GM21576 (cell line): ENCODE measurements around the gene KTI12.
"Not testable (repeated sequence)": the region's sequence is repeated elsewhere in the genome, so short reads cannot be mapped to it uniquely, and the experiment has no call there.

Experiments used
- ATAC-seq: cut with Tn5 transposase; IDR thresholded peaks from one replicate; pipeline ENCODE4 v1.9.1; 2021; ENCODE audit warnings: mild to moderate bottlenecking, moderate library complexity; ENCODE audit not compliant: unreplicated experiment

KTI12 gene, protein sequence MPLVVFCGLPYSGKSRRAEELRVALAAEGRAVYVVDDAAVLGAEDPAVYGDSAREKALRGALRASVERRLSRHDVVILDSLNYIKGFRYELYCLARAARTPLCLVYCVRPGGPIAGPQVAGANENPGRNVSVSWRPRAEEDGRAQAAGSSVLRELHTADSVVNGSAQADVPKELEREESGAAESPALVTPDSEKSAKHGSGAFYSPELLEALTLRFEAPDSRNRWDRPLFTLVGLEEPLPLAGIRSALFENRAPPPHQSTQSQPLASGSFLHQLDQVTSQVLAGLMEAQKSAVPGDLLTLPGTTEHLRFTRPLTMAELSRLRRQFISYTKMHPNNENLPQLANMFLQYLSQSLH

DNA sequence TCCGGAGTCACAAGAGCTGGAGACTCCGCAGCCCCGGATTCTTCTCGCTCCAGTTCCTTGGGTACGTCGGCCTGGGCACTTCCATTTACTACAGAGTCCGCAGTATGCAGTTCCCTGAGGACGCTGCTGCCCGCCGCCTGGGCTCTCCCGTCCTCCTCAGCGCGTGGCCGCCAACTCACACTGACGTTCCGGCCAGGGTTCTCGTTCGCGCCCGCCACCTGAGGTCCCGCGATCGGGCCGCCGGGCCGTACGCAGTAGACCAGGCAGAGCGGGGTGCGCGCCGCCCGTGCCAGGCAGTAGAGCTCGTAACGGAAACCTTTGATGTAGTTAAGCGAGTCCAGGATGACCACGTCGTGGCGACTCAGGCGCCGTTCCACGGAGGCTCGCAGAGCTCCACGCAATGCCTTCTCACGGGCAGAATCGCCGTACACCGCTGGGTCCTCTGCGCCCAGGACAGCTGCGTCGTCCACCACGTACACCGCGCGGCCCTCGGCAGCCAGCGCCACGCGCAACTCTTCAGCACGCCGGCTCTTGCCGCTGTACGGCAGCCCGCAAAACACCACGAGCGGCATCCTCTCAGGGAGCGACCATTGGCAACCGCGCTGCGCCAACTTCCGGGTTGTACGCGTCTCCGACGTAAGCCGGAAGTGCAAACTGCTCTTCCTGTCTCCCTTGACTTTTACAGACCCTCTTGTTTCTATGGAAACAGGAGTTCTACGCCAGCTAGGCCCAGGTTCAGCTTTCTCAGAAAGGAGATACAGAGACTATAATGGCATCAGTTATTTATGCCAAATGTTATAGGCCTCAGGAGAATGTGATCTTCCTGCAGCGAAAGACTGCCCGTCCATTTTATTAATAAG, at the start of gene KTI12:
Gene KTI12, minus strand, starts transcription at position 621 of the 860 bp plus-strand sequence. Its CDS starts 49 bp downstream, at position 572.
- ATAC-seq = peak; percentile 79

DNA sequence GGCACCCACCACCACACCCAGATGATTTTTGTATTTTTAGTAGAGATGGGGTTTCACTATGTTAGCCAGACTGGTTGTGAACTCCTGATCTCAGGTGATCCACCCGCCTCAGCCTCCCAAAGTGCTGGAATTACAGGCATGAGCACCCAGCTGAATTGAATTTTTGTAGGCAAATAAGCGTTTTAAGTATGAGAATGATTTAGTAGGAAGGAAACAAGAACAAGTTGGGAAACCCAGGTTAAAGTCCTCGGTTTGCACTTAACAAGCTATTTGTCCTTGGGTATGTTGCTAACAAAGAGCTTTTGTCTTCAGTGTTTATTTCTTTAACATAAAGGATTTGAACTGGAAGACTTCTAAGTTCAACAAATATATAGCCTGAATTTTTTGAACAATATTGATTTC, 46.4 kb upstream of the KTI12 start:
- ATAC-seq = no peak

DNA sequence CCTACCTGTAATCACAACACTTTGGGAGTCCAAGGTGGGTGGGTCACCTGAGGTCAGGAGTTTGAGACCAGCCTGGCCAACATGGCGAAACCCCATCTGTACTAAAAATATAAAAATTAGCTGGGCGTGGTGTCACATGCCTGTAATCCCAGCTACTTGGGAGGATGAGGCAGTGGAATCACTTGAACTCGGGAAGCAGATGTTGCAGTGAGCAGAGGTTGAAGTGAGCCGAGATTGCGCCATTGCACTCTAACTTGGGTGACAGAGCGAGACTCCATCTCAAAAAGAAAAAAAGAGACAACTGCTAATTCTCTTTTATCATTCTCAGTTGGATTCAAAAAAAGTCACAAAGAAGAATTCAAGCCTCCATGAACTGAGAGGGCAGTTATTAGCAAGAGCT, 43.7 kb upstream of the KTI12 start:
- ATAC-seq = not testable (repeated sequence)

DNA sequence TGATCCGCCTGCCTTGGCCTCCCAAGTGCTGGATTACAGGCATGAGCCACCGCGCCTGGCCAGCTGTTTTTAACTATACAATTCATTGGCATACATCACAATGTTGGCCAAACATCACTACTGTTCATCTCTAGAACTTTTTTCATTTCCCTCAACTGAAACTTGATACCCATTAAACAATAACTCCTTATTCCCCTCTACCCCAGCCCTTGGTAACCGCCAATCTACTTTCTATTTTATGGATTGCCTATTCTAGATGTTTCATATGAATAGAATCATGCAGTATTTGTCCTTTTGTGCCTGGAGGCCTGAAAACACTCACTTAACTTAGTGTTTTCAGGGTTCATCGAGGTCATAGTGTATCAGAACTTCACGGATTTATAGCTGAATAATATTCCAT, 38.7 kb upstream of the KTI12 start:
- no peak for ATAC-seq

DNA sequence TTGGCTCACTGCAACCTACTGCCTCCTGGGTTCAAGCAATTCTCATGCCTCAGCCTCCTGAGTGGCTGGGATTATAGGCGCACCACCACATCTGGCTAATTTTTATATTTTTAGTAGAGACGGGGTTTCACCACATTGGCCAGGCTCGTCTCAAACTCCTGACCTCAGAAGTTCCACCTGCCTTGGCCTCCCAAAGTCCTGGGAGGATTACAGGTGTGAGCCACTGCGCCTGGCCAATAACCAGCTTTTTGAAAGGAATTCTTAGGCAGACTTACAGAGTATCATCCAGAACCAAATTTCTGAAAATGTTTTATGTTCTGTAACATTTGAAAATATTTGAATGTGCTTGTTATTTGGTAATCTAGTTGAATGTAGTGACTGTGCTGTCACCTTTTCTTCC, 37.1 kb upstream of the KTI12 start:
- no peak for ATAC-seq

DNA sequence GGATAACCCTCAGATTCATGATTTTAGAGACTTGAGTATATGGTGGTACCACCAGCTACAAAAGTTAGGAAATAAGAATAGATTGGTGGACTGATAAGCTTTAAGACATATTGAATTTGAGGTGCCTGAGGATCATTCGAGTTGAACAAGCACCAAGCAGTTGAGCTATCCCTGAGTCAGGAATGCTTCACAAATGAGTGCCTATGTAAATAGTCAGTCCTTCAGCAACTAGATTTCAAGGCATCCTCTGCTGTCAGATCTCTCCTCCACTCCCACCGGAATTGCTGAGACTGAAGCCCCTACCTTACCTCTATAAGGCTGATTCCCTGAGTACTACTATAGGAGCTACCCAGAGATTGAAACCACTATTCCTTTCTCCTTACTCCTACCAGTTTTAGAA, 29.6 kb upstream of the KTI12 start:
- no peak for ATAC-seq

DNA sequence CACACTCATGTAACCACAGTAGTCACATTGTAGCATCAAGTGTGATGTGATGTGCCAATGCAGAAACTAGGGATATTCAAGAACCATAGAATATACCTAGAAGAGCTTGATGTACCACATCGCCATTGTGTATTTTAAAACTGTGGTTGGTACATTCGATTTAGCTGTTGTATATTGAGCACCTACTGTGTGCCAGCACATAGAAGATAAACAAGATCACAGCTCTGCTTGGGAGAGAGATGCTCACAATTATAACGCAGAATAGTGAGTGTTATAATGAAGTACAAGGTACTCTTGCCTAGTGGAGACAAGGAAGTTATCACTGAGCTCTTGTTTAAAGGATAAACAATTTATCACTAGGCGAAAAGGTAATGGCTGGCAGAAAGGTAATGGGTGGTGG, 27.2 kb upstream of the KTI12 start:
- no peak for ATAC-seq

DNA sequence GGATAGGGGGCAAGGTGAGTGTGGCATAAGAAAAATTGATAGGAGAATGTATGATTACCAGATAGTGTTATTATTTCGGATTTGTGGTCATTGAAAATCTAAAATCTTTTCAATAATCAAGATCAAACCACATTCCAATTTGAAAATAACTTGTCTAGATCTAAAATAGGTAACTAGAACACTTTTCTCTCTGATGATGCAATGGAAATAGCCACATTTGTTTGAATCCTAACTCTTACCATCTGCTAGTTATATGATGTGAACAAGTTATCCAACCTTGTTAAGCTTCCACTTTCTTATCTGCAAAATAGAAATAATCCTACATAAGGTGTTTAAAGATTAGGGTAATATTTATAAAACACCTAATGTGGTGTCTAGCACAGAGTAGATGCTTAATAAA, 26.3 kb upstream of the KTI12 start:
- no peak for ATAC-seq

DNA sequence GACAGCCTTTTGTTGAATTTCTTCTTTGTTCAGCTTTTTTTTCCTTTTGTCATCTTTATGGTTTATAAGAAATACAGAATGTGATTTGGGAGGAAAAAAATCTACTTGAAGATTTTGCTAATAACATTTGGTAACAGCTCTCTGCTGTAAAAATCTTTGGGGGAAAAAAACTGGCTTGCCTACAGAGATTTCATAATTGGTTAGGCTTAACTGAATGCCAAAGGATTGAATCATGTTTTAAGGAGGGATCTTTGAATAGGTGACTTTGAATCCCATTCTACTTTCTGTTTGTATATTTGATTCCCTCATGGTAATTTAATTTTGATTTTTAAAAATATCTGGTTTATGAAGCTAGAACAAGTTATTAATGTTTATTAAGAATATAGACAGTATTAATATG, 25.7 kb upstream of the KTI12 start:
- no peak for ATAC-seq

DNA sequence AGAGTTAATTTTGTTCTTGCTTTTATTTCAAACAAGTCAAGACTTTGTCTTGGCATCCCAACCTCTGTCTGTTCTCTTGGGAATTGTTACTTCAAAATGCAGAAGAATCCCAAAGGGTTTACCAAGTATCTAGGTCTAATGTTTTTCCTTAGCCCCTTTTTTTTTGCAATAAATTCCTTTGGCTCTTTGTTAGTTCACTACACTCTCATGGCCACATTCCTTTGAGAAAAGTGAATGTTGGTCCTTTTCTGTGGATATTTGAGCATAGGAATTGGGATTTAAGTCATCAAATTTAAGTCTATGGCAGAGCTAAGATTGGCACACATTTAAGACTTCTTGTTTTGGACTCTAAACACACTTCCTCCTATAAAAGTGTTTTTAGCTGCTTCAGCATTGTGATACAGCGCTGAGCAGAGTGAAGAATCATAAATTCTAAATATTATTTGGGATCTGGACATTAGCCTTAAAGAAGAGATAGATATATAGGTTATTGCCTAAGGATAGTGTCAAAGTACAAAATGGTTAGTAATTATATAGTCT, 24.3 kb upstream of the KTI12 start:
- no peak for ATAC-seq

DNA sequence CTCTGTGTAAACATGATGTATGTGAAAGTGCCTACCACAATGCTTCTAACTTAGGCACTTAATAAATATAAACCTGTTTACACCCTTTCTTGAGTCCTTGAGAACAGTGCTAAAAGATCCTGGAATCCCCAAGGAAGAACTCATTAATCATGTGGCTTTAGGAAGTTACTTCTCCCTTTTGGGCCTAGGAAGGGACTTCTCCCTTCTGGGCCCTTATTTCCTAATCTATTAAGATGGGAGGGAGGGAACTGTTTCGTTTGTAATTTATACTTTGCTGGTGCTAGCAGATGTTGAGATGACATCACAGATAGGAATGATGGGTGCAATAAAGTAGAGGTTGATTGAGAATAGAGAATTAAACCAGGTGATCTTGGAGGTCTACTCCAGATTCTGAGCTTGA, 23.6 kb upstream of the KTI12 start:
- ATAC-seq = no peak

DNA sequence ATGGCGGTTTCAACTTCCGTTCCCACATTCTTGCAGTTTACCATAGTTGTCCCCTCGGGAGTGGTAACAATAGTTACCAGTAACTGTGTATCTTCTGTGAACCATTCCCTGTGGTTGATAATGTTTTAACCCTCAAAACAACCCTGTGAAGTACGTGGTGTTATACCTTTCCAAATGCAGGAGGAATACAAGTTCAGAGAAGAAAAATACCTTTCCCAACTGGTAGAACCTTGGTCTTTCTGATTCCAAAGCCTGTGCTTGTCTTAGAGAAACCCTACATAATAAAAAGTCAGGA, 23.3 kb upstream of the KTI12 start:
- ATAC-seq = peak; percentile 37

DNA sequence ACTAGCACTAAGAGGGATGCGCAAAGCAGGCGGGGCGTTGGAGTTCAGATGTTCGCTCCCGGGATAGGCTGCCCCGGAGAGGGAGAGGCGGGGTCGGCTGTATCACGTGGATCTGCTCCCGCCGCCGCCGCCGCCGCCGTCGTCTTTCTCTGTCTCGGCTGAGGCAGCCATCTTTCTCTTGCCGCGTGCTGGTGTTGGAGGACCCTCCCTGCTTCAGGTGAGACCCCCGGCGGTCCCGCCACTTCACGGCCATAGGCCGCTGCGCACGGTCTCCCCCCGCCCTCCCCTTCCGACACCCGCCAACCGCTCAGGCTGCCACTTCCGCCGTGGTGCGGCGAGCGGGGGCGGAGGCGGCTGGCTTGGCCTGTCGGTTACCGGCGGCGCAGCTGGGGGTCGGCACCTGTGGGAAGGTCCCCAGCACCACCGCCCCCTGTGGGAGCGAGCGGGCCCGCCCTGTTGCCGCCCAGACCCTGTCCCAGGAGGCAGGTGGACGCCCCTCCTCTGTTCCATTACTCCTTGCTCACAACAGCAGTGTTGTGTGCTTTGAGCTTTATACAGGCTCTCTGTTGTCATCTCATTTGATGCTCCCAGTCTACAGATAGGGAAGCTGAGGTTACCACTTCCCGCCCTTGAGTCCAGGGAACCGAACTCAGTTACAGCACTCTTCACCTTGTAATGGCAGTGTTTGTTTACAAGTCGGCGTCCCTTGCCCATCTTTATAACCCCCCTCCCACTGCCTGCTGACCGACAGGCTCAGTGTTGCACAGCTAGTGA, 22.7 kb upstream of the KTI12 start, which contains the start of gene BTF3L4:
Gene BTF3L4, plus strand, starts transcription at position 133 of the 774 bp plus-strand sequence. CDS start 3,553 bp downstream, outside the sequence.
- peak; percentile 66 for ATAC-seq

DNA sequence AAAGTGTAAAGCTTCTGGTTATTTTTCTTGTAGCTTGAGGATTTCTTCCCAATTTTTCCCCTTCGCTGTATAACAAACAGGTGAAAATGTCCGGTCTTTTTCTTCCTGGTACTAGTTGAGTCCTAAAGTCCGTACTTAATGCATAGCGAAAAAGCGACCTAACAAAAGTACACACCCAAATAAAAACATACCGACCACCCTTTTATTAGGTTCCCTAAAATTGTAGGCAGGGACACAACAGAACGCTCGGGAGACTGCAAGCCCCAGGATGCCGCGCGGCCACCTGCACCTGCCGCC, 22.2 kb upstream of the KTI12 start:
- no peak for ATAC-seq

DNA sequence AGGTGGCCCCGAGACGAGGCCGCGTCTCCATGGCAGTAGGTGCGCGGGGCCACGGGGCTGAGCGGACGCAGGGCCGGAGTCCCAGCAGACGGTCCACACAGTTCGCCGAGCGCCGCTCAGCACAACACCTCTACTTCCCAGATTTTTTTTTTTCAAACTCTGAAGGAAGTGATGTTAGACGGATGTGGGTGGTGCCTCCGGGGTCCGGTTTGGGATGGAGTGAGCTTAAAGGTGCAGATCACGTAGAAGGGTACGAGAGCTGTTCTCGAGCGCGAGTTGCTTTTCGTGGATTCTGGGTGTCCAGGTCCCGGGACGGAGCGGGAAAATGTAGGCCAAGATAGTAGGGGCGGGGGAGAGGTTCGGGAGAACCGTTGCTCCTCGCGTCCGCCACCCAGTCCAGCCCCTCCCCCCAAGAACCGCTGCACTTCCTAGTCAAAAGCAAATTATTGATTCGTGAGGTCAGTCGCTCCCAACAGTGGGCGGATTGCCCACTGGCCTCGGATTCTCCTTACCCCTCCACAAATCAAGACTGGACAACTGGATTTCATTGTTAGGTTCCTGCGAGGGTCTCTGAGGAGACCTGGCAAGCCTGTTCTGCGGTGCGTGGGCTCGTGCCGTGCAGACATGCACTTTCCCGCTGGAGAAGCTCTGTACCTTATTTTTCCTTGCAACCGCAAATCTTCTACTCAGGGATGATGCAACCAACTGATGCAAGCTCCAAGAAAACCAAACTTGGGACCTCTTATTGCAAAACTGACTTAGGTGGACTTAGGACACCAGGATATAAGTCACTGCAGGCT, 21.7 kb upstream of the KTI12 start, which contains the start of gene TXNDC12:
Gene TXNDC12, minus strand, starts transcription at position 126 of the 800 bp plus-strand sequence. Its CDS starts 95 bp downstream, at position 31.
- ATAC-seq = peak; percentile 46

DNA sequence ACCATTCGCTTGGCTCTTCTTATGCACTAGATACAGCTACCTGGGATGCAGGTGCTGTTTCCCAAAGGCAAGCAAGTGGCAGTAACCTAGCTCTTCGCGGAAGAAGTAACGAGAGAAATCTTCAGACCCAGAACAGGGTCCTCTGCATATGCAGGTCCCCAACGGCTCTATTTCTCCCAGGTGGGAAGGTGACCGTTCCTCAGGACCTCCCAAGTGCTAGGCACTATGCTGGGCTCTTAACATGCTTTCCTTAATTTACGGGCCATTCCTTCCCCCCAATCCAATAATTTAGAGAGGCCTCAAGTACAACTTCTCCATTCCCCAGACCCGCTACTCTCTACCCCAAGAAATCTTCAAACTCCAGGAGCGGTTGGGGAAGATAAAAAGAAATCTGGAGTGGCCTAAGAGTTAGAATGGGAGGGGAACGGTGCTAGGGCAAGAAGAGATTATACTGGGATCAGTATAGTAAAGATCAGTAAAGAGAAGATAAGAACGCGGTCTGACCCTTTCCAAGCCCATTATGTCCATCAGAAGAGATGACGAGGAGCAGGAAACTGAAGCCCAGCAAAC, 21.0 kb upstream of the KTI12 start:
- no peak for ATAC-seq

DNA sequence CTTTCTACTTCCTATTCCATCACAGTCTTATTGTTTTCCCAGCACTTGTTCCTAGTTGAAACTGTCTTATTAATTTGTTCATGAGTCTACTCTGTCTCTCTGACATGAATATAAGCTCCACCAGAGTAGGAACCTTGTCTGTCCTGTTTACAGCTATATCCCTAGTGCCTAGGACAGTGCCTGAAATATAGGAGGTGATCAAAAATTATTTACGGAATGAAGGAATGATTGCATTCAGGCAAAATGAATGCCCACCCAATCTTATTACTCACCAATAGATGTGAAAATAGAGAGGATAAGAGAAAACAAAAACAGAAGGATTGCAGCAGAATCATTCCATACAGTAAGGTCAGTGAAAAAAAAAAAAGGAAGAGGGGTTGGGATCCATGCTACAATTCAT, 20.3 kb upstream of the KTI12 start:
- no peak for ATAC-seq

DNA sequence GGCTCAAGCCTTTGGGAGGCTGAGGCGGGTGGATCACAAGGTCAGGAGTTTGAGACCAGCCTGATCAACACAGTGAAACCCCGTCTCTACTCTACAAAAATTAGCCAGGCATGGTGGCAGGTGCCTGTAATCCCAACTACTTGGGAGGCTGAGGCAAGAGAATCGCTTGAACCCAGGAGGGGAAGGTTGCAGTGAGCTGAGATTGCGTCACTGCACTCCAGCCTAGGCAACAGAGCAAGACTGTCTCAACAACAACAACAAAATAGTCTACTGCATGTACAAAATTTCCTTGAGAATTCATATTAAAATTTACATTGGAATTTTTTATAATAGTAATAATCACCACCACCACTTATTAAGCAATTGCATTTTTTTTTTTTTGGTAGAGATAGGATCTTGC, 15.7 kb upstream of the KTI12 start:
- ATAC-seq = not testable (repeated sequence)

DNA sequence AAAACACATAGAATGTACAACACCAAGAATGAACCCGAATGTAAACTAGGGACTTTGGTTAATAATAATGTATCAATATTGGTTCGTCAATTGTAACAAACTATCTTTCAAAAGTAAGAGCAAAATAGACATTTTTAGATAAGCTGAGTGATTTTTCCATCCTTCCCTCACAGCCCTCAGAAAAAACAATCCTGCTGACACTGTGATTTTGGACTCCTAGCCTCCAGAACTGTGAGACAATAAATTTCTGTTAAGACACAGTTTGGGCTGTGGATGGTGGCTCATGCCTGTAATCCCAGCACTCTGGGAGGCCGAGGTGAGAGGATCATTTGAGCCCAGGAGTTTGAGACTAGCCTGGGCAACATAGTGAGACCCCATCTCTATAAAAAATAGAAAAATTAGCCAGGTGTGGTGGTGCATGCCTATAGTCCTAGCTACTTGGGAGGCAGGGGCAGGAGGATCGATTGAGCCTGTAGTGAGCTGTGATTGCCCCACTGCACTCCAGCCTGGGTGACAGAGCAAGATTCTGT, 12.1 kb upstream of the KTI12 start:
- ATAC-seq = not testable (repeated sequence)

DNA sequence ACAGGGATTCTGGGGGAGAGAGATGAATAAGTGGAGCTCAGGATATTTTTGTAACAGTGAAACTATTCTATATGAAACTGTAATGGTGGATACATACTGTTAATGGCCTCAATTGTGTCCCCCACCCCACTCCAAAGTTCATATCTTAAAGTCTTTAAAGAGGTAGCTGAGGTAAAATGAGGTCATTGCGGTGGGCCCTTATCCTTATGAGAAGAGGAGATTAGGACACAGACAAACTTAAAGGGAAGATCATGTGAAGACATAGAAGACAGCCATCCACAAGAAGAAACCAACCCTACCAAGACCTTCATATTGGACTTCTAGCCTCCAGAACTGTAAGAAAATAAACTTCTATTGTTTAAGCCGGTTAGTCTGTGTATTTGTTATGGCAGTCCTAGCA, 11.6 kb upstream of the KTI12 start:
- ATAC-seq = no peak
